ENCODE results near the gene POLR1H.

The POLR1H gene

DNA sequence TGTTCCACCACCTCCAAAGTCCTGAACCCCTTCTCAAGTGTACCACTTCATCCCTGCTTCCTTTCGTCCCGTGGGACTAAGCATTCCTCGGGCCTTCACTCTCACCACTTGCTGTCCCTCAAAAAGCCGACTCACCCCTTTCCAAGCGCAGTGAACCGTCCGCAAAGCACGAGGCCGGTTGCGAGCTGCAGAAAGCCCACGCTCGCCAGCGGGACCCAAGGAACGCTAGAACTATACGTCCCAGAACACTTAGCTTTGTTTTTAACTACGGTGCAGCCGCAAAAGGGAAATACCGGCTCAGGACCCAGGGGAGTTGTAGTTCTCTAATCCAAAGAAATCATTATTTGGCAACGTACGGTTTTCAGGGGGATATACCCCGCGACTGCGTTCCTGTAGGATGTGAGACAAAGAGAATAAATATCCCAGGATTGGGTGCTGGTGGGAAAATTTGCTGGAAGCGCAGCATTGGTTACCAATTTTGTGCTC lies 416 bp upstream of the POLR1H start:
- no peak for TF ChIP-seq FOXP2 (optimal IDR thresholded peaks at IDR 0.05; ENCODE audit: borderline replicate concordance, extremely low read depth, extremely low read length, insufficient read depth)
- no peak for TF ChIP-seq SIN3A (IDR thresholded peaks at IDR 0.05; ENCODE audit: borderline replicate concordance, insufficient read depth, low read length)
- TF ChIP-seq, protein P1, sequence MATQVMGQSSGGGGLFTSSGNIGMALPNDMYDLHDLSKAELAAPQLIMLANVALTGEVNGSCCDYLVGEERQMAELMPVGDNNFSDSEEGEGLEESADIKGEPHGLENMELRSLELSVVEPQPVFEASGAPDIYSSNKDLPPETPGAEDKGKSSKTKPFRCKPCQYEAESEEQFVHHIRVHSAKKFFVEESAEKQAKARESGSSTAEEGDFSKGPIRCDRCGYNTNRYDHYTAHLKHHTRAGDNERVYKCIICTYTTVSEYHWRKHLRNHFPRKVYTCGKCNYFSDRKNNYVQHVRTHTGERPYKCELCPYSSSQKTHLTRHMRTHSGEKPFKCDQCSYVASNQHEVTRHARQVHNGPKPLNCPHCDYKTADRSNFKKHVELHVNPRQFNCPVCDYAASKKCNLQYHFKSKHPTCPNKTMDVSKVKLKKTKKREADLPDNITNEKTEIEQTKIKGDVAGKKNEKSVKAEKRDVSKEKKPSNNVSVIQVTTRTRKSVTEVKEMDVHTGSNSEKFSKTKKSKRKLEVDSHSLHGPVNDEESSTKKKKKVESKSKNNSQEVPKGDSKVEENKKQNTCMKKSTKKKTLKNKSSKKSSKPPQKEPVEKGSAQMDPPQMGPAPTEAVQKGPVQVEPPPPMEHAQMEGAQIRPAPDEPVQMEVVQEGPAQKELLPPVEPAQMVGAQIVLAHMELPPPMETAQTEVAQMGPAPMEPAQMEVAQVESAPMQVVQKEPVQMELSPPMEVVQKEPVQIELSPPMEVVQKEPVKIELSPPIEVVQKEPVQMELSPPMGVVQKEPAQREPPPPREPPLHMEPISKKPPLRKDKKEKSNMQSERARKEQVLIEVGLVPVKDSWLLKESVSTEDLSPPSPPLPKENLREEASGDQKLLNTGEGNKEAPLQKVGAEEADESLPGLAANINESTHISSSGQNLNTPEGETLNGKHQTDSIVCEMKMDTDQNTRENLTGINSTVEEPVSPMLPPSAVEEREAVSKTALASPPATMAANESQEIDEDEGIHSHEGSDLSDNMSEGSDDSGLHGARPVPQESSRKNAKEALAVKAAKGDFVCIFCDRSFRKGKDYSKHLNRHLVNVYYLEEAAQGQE (IDR thresholded peaks at IDR 0.05; ENCODE audit: insufficient read depth in 1 of 2, low read depth in 2 of 2, low read length in 2 of 2), result no peak
- no peak for TF ChIP-seq POLR2AphosphoS5 (IDR thresholded peaks at IDR 0.05; ENCODE audit: low read depth, low read length)
- TF ChIP-seq TAF1 (IDR thresholded peaks at IDR 0.05; ENCODE audit: borderline replicate concordance, insufficient read depth, low read length), result no peak

DNA sequence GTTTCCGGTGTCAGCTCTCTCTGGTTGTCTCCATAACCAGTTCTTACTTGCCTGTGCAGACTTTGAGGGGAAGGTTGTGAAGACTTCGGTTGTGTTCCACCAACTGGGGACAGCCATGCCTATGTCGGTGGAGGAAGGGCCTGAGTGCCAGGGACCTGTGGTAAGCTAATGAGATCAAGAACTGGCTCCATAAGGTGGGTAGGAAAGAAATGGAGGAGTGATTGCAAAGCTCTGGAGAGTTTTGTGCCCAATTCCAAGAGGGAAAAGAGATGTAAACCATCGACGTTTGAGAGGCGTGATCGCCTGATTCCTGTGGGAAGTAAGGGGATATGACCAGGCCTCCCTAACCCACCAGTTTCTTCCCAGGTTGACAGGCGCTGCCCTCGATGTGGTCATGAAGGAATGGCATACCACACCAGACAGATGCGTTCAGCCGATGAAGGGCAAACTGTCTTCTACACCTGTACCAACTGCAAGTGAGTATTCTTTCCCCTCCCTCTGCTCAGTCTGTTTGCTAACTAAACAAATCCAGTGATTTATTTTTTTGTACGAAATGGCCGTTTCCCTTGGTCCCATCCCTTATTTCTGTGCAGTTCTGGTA lies 893 bp downstream of the POLR1H start:
- TF ChIP-seq FOXP2 (optimal IDR thresholded peaks at IDR 0.05; ENCODE audit: borderline replicate concordance, extremely low read depth, extremely low read length, insufficient read depth), result no peak
- no peak for TF ChIP-seq POLR2AphosphoS5 (IDR thresholded peaks at IDR 0.05; ENCODE audit: low read depth, low read length)
- TF ChIP-seq, protein P1 (IDR thresholded peaks at IDR 0.05; ENCODE audit: insufficient read depth in 1 of 2, low read depth in 2 of 2, low read length in 2 of 2), result no peak
- no peak for TF ChIP-seq TAF1 (IDR thresholded peaks at IDR 0.05; ENCODE audit: borderline replicate concordance, insufficient read depth, low read length)
- TF ChIP-seq SIN3A (IDR thresholded peaks at IDR 0.05; ENCODE audit: borderline replicate concordance, insufficient read depth, low read length), result no peak

DNA sequence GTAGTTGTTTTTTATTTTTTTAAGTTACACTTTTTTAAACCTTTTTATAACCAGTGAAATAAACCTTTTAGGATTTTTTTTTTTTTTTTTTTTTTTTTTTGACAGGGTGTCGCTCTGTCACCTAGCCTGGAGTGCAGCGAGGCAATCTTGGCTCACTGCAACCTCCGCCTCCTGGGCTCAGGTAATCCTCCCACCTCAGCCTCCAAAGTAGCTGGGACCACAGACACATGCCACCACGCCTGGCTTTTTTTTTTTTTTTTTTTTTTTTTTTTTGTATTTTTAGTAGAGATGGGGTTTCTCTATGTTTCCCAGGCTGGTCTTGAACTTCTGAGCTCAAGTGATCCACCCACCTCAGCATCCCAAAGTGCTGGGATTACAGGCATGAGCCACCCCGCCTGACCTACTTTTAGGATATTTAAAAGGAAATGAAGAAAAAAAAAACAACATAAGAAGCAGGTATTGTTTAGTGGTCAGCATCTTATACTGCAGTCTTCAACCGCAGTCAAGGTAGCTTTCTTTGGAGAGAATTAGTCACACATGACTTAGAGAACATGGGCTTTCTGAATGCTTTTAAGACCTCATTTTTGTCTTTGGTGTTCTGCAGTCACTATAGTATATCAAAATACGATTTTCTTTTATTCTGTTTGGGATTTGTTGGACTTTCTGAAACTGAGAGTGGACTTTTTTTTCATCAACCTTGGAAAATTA lies 1.6 kb downstream of the POLR1H start:
- no peak for TF ChIP-seq POLR2AphosphoS5 (IDR thresholded peaks at IDR 0.05; ENCODE audit: low read depth, low read length)
- no peak for TF ChIP-seq SIN3A (IDR thresholded peaks at IDR 0.05; ENCODE audit: borderline replicate concordance, insufficient read depth, low read length)
- TF ChIP-seq FOXP2 (optimal IDR thresholded peaks at IDR 0.05; ENCODE audit: borderline replicate concordance, extremely low read depth, extremely low read length, insufficient read depth), result no peak
- TF ChIP-seq TAF1 (IDR thresholded peaks at IDR 0.05; ENCODE audit: borderline replicate concordance, insufficient read depth, low read length), result no peak
- TF ChIP-seq, protein P1 (IDR thresholded peaks at IDR 0.05; ENCODE audit: insufficient read depth in 1 of 2, low read depth in 2 of 2, low read length in 2 of 2), result no peak

DNA sequence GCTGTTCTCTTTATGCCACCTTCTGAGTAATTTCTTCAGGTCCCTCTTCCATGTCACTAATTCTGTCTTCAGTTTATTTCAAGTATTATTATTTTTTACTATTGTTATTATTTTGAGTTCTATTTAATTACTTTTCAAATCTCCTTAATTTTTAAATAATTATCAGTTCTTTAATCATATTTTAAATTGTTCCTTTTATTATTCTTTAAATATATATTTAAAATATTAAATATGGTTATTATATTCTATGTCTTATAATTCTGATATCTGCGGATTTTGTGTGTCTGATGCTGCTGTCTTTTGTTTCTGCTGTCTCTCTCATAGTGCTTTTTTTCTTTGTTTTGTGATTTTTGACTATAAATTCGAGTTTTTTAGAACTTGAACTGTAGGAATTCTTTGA lies 2.2 kb downstream of the POLR1H start:
- no peak for TF ChIP-seq POLR2AphosphoS5 (IDR thresholded peaks at IDR 0.05; ENCODE audit: low read depth, low read length)
- no peak for TF ChIP-seq FOXP2 (optimal IDR thresholded peaks at IDR 0.05; ENCODE audit: borderline replicate concordance, extremely low read depth, extremely low read length, insufficient read depth)
- TF ChIP-seq SIN3A (IDR thresholded peaks at IDR 0.05; ENCODE audit: borderline replicate concordance, insufficient read depth, low read length), result no peak
- TF ChIP-seq, protein P1 (IDR thresholded peaks at IDR 0.05; ENCODE audit: insufficient read depth in 1 of 2, low read depth in 2 of 2, low read length in 2 of 2), result no peak
- no peak for TF ChIP-seq TAF1 (IDR thresholded peaks at IDR 0.05; ENCODE audit: borderline replicate concordance, insufficient read depth, low read length)
